ENCODE data around the gene ZNF341.
"Not testable (repeated sequence)": the region's sequence is repeated elsewhere in the genome, so short reads cannot be mapped to it uniquely, and the experiment has no call there.

Gene ZNF341

DNA sequence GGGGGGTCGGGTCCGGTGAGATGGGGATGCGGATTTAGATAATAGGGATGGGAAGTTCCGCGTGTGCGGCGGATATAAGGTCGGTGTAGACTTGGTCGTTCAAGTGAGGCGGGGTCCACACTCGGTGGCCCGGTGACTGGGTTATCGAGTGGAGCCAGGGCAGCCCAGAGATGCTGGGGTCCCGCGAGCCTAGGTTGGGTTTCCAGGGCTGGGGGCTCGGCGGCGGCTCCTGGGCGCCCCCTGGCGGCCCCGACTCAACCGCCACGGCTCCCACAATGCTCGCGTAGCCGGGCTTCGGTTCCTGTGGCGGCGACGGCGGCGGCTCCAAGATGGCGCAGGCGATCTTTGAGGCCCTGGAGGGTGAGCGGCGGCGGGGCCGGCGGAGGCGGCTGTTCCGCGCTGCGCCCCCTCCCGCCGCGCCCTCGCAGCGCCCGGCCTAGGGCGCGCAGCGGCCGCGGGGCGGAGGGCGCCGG is at the start of gene ZNF341:
TSS of gene ZNF341 (plus strand) at position 304 of the 473 bp plus-strand sequence. CDS start at position 330, 26 bp downstream.
- no peak for FAIRE-seq
- DNase-seq (ENCODE audit: insufficient read length, low spot score), result peak; percentile 86

DNA sequence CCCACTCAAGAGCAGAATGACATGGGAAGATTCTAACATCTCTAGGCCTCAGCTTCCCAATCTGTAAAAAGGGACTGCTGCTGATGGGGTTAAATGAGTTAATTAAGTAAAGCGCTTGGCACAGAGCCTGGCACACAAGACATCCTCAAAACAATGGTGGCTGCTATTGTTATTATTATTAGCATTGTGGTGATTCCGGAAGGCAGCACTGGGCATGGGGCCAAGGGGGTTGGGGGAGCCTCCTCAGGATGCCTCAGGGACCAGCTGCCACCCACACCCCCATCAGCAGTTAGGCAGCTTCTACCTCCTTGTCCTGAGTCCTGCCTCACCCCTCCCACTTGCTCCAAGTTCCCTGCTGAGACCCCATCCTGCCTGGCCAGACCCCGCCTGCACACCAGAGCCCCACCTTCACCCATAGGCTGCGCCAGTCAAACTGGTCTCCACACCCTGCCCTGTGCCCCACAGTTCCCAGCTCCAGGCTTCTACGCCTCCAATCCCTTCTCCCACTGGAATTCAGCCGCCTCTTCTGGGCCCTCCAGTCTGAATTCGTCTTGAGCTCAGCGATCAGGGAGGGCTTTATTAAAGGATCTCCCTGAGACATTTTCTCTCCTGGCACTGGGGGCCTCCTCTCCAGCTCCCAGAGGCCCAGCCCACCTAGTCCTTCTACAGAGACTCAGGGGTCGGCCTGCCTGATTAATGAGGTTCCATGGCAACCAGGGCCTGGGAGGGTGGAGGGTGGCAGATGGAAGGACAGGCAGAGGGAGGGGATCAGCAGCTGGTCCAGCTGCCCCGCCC is 47.1 kb upstream of the ZNF341 start:
- no peak for FAIRE-seq
- DNase-seq (ENCODE audit: insufficient read length, low spot score), result no peak

DNA sequence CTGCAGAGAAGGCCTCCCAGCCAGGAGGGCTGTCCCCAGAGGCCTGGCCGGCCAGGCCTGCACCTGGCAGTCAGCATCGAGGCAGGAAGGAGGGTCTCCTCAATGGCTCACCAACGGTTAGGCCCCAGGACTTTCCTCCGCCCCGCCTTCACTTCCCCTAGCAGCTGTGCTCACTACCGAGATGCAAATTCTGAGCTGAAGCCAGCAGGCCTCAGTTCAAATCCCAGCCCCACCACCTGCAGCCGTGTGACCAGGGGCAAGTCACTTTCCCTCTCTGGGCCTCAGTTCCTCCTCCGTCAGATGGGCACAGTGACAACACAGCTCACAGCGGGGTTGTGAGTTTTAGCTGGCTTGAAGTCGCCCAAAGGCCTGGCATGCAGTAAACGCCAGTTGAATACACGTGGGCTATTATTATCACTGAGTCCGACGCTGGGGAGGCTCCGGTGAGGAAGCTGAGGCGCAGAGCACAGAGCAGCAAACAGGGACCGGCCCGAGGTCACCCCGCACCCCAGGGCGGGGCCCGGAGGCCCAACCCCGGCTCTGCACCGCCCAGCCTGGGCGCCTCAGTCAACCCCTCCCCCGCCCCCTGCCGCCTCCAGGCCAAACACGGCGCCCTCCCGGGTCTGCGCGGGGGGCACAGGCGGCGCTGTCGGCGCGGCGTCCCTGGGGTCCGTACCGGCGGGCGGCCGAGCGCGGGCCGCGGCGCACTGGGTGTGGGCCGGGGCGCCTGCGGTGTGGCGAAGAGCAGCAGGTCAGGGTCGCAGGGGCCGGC is 46.3 kb upstream of the ZNF341 start:
- FAIRE-seq (no peak), DNase-seq (ENCODE audit: insufficient read length, low spot score) (no peak)

DNA sequence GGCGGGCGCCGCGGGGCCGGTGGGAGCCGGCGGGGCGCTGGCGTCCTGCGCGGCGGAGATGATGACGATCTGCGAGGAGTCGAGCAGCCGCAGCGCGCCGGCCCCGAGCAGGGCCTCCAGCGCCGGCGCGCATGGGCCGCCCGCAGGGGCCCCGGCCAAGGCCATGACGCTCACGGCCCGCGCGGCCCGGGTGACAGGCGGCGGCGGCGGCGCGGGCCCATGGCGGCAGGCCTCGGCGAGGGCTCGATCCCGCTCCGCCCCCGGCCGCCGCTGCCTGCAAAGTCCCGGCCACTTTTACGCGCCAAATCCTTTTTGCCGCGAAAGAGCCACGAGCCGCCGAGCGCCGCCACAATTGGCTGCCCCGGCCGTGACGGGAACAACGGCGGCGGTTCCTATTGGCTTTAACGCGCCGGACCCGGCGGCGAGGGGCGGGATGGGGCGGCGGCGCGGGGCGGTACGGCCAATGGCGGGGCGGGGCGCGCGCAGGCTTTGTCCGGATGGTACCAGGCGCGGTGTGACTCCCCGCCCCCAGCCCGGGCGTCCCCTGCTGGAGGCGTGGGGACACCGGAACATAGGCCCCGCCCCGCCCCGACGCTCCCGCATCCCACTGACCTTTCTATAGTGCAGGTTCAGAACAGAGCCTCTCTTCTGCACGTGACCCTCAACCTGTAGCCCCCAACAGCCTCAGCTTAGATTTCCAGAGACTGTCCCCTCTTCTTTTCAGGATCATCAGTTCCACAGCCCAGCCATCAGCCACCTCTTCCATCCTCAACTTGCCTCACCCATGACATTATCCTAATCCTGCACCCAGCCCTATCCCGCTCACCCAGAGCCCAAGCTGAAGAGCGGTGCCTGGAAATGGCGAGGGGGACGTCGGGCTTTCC is 45.5 kb upstream of the ZNF341 start, which contains the start of gene E2F1:
TSS of gene E2F1 (minus strand) at position 286 of the 884 bp plus-strand sequence. CDS start at position 165, 121 bp downstream.
- peak; percentile 97 for DNase-seq (ENCODE audit: insufficient read length, low spot score)
- peak; percentile 87 for FAIRE-seq

DNA sequence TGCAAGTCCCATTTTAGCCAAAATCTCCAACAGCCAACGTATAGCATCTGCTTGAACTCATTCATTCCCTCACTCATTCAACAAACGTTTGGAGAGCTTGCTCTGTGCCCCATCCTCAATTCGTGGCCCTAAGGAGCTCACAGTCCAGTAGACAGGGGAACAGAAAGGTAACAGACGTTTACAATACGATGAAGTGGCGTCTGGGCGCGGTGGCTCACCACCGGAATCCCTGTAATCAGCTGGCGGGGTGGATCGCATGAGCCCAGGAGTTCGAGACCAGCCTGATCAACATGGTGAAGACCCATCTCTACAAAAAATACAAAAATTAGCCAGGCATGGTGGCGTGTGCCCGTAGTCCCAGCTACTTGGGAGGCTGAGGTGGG is 44.8 kb upstream of the ZNF341 start:
- FAIRE-seq, result no peak
- DNase-seq (ENCODE audit: insufficient read length, low spot score), result no peak

DNA sequence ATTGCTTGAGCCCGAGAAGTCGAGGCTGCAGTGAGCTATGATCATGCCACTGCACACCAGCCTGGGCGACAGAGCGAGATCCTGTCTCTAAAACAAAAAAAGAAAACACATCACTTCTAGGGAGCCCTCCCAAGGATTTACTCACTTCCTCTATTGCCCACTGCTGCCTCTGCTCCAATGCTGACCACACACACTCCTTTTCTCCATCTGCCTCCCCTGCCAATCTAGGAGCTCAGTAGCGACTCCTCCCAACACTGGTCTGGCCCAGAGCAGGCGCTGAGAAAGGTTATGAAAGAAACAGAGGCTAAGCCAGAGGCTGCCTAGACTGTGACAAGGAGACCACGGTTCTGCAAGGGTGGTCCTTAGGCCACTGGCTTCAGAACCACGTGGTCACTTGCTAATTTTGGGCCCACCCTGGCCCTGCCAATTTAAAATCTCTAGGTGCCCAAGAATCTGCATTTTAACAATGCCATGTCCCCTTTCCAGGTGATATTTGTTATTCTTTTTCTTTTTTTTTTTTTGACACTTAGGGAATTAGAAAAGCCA is 44.4 kb upstream of the ZNF341 start:
- FAIRE-seq, result no peak
- no peak for DNase-seq (ENCODE audit: insufficient read length, low spot score)

DNA sequence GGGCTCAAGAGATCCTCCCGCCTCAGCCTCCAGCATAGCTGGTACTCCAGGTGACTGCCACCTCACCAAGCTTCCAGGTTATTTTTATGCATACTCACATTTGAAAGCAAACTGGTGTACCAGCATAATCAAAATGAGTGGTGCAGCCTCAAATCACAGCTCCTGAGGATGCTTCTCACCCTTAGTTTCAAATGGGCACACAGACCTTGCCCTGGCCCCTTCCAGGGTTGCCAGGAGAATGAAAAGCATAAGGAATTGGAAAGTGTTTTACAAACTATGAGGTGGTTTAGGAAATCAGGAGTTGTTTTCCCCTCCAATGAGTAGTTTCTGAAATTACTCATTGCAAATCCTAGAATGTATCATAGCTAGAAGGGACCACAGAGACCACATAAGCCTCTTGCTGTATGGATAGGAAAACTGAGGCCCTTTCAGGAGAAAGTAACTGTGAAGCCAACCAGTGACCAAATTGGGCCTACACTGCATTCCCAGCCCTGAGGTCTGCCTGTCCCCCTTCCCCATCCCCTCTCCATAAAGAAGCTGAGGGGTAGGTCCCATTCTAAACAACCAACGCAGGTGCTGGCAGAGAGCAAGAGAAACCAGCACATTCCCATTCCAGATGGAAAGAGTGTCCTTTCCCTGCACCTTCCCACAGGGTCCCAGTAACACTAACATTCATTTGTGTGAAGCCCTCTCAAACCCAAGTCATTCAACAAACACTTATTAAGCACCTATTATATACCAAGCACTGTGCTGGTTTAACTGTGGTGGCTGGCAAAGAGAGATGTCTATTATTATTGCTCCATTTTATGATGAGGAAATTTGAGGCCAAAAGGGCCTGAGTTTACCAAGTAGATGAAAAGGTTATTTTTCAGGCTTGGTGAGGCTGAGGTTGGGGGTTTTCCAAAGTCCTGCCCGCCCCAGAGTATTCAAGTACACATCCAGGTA is 43.5 kb upstream of the ZNF341 start:
- DNase-seq (ENCODE audit: insufficient read length, low spot score) (no peak), FAIRE-seq (no peak)

DNA sequence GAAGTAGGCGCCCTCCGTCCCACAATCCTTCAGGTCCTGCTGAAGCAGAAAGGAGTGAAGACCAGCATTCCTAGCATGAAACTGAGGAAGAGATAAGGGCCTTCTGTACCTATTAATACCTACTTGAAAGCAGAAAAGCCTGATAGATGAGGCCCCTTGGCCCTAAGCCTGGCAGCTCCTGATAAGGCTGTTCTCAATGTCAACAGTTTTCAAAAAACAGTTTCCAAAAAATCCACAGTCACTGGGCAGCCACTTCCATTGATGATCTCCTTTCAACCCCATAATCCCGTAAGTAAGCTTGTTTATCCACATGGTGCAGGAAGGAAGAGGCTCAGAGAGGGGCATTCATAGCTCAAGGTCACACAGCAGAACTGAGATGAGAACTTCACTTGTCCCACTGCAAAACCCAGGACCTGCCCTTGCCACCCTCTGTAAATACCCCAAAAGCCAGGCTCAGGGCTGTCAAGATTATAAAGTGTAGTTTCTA is 42.8 kb upstream of the ZNF341 start:
- FAIRE-seq (no peak), DNase-seq (ENCODE audit: insufficient read length, low spot score) (no peak)

DNA sequence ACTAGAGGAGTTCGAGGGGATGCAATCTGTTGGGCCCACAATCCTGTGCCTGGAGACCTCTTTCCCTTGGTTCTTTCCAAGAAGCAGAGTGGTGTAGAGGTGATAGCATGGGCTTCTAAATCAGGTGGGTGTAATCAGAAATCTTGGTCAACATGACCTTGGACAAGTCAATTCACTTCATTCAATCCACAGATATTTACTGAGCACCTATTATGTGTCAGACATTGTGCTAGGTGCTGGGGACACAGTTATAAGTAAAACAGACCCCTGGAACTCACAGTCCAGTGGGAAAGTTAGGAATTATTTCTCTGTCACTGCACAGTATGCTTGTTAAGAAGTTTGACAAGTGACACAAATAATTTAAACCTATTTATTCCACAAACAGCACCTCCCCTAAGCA is 42.3 kb upstream of the ZNF341 start:
- no peak for DNase-seq (ENCODE audit: insufficient read length, low spot score)
- FAIRE-seq, result no peak

DNA sequence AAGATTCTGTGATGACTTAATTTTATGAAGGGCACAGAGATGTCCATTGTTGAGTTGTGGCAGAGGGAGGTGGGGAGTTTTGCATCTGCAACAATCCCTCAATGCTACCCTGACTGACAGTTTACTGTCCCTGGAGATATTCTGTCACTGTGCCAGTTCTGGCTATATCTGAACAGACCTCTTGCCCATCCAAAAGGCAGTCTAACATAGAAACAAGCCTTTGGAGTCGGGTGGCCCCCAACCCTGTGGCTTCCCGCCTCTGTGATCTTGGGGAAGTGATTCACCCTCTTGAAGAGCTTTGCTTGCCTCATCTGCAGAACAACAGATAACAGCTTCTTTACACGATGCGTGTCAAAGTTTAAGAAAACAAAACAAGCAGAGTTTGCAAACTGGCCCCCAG is 41.8 kb upstream of the ZNF341 start:
- DNase-seq (ENCODE audit: insufficient read length, low spot score), result peak; percentile 72
- FAIRE-seq, result no peak

DNA sequence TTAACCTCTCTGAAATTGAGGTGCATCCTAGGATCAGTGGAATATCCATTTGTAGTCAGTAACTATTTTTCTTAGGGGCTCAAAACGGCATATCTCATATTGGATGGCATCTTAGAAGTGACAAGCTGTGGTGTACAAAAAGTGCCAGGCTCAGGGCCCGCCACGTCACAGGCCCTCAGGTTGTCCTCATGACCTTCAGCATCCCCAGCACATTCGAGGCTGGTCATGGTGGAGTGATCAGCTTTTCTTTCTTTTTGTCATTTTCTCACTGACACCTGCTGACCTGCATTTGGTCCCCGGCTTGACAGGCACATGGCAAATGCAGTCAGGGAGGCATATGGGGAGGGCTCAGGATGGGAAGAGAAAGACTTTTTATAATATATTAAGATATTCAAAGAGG is 38.5 kb upstream of the ZNF341 start:
- no peak for FAIRE-seq

DNA sequence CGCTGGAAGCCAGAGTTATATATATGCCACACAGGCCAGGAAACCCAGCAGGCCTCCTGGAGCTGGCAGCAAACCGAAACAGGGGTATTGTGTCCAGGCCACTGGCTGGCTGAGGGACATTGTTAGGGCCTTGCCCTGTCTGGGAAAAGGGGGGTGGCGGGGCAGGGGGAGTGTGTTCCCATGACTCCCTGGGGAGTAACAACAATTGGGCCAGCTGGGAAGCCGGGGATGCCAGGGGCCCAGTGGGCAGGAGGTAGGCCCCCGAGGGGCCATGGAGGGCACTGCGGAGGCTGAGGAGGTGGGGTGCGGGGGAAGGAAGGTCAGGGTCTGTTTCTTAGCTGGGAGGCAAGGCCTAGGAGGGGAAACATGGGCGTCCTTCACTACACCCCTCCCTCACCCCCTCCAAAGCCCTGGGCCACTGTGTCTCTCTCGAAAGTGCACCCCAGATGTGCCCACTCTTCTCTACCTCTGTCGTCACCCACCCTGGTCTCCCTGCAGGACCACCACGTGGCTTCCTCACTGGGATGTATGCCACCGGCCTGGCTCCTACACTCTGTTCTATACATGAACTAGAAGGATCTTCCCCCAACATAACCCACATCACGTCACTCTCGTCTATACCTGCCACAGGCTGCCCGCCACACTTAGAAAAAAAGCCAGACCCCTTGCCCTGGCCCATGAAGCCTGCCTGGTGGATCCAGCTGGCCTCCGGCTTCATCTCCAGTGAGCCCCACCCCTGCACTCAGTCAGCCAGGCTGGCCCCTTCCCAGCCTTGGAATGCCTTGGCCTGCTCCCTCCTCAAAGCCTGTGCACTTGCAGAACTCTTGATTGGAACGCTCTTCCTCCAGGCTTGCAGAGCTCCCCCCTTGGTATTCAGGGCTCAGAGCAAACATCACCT is 37.8 kb upstream of the ZNF341 start:
- FAIRE-seq (no peak), DNase-seq (ENCODE audit: insufficient read length, low spot score) (no peak)

More for the DNA sequence above, 38.5 kb upstream of the ZNF341 start:
- no peak for DNase-seq (ENCODE audit: insufficient read length, low spot score)

DNA sequence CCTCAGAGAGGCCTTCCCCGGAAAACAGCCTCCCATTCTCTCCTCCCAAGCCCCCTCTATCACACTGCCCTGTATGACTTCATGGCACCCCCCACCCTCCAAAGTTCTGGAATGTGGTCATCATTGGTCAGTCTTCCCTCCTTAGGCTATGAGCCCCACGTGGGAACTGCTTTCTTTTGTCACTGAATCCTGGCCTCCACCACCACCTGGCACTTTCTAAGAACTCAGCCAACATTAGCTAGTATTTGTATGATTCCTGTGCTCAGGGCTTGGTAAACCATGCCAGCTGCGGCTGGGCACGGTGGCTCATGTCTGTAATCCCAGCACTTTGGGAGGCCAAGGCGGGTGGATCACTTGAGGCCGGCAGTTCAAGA is 37.2 kb upstream of the ZNF341 start:
- FAIRE-seq (no peak), DNase-seq (ENCODE audit: insufficient read length, low spot score) (no peak)

DNA sequence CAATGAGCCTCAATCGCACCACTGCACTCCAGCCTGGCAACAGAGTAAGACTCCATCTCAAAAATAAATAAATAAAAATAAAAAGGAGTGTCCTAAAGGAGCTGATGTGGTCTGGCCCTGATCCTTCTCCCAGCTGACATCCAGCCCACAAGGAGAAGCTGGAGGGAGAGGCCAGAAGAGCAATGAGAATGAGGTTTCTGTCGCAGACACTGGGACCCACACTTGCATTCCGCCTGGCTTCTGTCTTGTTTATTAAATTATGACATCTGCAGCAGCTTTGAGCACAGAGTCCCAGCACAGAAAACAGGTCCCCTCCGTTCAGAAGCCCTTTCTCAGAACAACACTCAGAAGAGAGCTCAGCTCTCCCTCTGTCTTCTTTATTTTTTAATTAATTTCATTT is 35.3 kb upstream of the ZNF341 start:
- no peak for FAIRE-seq
- DNase-seq (ENCODE audit: insufficient read length, low spot score), result no peak

DNA sequence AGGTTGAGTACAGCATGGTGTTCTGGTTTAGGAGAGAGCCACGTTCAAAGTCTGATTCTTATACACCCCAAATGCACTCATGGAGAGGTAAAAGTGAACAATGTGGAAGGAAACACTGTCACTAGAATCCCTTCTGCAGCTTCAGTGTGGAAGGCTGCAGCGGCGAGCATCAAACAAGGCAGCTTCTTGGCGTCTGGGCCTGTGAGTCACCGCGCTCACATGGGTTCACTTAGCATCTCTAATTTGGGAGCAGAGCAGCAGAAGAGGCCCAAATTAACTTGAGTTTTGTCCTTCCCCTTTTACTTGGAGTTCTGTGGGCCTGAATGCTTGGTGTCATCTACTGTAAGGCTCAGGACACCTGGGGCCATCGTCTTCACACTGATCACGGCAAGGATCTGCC is 34.7 kb upstream of the ZNF341 start:
- no peak for FAIRE-seq
- DNase-seq (ENCODE audit: insufficient read length, low spot score), result no peak

DNA sequence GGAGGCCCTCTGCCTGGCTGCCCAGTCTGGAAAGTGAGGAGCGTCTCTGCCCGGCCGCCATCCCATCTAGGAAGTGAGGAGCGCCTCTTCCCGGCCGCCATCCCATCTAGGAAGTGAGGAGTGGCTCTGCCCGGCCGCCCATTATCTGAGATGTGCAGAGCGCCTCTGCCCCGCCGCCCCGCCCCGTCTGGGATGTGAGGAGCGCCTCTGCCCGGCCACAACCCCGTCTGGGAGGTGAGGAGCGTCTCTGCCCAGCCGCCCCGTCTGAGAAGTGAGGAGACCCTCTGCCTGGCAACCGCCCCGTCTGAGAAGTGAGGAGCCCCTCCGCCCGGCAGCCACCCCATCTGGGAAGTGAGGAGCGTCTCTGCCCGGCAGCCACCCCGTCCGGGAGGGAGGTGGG is 32.8 kb upstream of the ZNF341 start:
- DNase-seq (ENCODE audit: insufficient read length, low spot score); FAIRE-seq: not testable (repeated sequence)

DNA sequence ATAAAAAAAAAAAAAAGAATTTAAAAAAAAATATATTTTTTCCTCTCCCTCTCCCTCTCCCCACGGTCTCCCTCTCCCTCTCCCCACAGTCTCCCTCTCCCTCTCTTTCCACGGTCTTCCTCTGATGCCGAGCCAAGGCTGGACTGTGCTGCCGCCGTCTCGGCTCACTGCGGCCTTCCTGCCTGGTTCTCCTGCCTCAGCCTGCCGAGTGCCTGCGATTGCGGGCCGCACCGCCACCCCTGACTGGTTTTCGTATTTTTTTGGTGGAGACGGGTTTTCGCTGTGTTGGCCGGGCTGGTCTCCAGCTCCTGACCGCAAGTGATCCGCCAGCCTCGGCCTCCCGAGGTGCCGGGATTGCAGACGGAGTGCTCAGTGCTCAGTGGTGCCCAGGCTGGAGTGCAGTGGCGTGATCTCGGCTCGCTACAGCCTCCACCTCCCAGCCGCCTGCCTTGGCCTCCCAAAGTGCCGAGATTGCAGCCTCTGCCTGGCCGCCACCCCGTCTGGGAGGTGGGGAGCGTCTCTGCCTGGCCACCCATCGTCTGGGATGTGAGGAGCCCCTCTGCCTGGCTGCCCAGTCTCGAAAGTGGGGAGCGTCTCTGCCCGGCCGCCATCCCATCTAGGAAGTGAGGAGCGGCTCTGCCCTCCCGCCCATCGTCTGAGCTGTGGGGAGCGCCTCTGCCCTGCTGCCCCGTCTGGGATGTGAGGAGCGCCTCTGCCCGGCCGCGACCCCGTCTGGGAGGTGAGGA is 30.9 kb upstream of the ZNF341 start:
- not testable (repeated sequence) for FAIRE-seq; DNase-seq (ENCODE audit: insufficient read length, low spot score)
